Measurements from ENCODE around the gene ADAMTSL1.

DNA sequence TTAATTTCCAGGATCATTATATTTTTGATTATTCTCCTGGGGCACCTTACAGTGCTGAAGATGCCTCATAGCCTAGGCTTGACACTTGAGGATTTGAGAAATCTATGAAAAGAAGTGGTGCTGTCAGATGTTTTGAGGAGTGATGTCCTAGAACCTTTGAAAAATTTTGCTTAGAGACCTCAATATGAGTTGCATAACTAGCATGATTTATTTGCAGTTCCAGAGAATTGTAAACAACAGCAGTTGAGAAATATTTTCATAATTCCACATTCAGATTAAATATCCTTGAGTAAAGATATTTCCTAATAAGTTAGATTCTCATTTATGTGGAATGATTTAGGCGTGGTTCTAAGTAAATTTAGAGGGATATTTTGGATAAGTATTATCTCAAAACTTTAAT lies 225.8 kb downstream of the ADAMTSL1 start:
- TF ChIP-seq, protein P1, sequence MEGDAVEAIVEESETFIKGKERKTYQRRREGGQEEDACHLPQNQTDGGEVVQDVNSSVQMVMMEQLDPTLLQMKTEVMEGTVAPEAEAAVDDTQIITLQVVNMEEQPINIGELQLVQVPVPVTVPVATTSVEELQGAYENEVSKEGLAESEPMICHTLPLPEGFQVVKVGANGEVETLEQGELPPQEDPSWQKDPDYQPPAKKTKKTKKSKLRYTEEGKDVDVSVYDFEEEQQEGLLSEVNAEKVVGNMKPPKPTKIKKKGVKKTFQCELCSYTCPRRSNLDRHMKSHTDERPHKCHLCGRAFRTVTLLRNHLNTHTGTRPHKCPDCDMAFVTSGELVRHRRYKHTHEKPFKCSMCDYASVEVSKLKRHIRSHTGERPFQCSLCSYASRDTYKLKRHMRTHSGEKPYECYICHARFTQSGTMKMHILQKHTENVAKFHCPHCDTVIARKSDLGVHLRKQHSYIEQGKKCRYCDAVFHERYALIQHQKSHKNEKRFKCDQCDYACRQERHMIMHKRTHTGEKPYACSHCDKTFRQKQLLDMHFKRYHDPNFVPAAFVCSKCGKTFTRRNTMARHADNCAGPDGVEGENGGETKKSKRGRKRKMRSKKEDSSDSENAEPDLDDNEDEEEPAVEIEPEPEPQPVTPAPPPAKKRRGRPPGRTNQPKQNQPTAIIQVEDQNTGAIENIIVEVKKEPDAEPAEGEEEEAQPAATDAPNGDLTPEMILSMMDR (IDR thresholded peaks at IDR 0.05): no peak
- TF ChIP-seq POLR2AphosphoS5 (IDR thresholded peaks at IDR 0.05): no peak
- TF ChIP-seq POLR2A (IDR thresholded peaks at IDR 0.05): no peak

Data from stomach (tissue), 4 donors.